Adrenal gland (tissue), 12 donors: ENCODE measurements around the gene FTSJ1. TPM values are rescaled to one million over a fixed set of nuclear protein-coding genes. Genes with fewer than 3 reads are reported as not detected.

Source experiments
- DNase-seq, 7 donors: peaks; one replicate each; pipeline ENCODE4 v3.0.0-alpha.2; 2019 to 2020
- H3K27ac ChIP-seq, 5 donors: fragments of 200-600 bp; sonication (generic) in 4 of 5; 1 replicate in 3 of 5; 2 replicates in 2 of 5; pipeline versions ENCODE4 v1.5.1 to v1.8.0; 2016 to 2020; ENCODE audit warnings: mild to moderate bottlenecking in 1 of 5
- H3K27me3 ChIP-seq: fragments of 200-600 bp; 2 replicates; pipeline ENCODE4 v1.8.0; 2021
- H3K36me3 ChIP-seq, 2 donors: fragments of 200-600 bp; replicated peaks in 1 of 2; 1 replicate in 1 of 2; 2 replicates in 1 of 2; pipeline versions ENCODE4 v1.5.1 to v1.8.0; 2018 to 2022
- H3K4me1 ChIP-seq, 2 donors: fragments of 200-600 bp; replicated peaks in 1 of 2; 1 replicate in 1 of 2; 2 replicates in 1 of 2; pipeline versions ENCODE4 v1.5.1 to v1.8.0; 2018 to 2021
- H3K4me3 ChIP-seq, 4 donors: fragments of 200-600 bp; sonication (generic) in 3 of 4; one replicate each; pipeline ENCODE4 v1.5.1; 2016 to 2018
- H3K9me3 ChIP-seq, 3 donors: fragments of 200-600 bp; sonication (generic) in 1 of 3; replicated peaks in 1 of 3; 1 replicate in 2 of 3; 2 replicates in 1 of 3; pipeline versions ENCODE4 v1.5.1 to v1.8.0; 2016 to 2021
- CTCF ChIP-seq, 6 experiments: fragments of 450-650 bp in 4 of 6; fragments of 200-600 bp in 2 of 6; sonication (generic) in 1 of 6; IDR thresholded peaks; 1 replicate in 5 of 6; 2 replicates in 1 of 6; pipeline versions ENCODE4 v1.5.1 to v1.8.0; 2016 to 2021; ENCODE audit warnings: antibody characterized with exemption in 6 of 6, mild to moderate bottlenecking in 2 of 6, moderate library complexity in 1 of 6
- POLR2A ChIP-seq, 2 donors: fragments of 450-650 bp; IDR thresholded peaks; one replicate each; pipeline ENCODE4 v1.6.1; 2017; ENCODE audit warnings: antibody characterized with exemption in 2 of 2, mild to moderate bottlenecking in 2 of 2, moderate library complexity in 1 of 2
- WGBS, 4 donors: extraction: QIAGEN DNeasy Blood & Tissue Kit in 2 of 4; methylation state at CpG; one replicate each; pipeline versions ENCODE4 v1.1.5 to v1.1.7; 2013 to 2017; 5-methylcytosine and 5-hydroxymethylcytosine counted together
- intact Hi-C, 2 donors: fragments of 100-400 bp; cut with DNase I; formaldehyde crosslinking; loops; one replicate each; pipeline versions ENCODE4 v1.14.1 to v1.15.0; 2022 to 2023
- polyA plus RNA-seq, 3 donors: library from polyadenylated mRNA; stranded (reverse); fragments of 200-250 nt in 2 of 3; fragments of 350-450 nt in 1 of 3; fragmentation: Illumina TruSeq in 1 of 3; extraction: RNeasy Lipid Tissue Mini Kit (QIAGEN cat#74804) in 1 of 3; gene quantifications; one replicate each; pipeline ENCODE4 v1.2.3, GENCODE V29; 2013 to 2014
- total RNA-seq, 9 donors: library from RNA; depleted of rRNA in 4 of 9; stranded (reverse); fragments of >200 nt in 4 of 9; fragments of 120-200 nt in 1 of 9; fragmentation: NEBNext Ultra II Directional in 1 of 9; extraction: Animal tissue kit (Norgen Biotek cat#: 25700) in 1 of 9; gene quantifications; one replicate each; pipeline versions ENCODE4 v1.1.0 to v1.2.4, GENCODE V29; 2013 to 2023
- donor health status: healthy with polysubstance abuse.
- donor health status: Bipolar disorder and iron deficiency.
- donor health status: DM: yes; HTN: yes; CAD: no.
- donor health status: DM: no; HTN: no; CAD: no.
- donor health status: DM: no; HTN: no; CAD: no.
- donor health status: DM: yes; HTN: yes; CAD: no.

FTSJ1 gene
- total and polyA plus RNA-seq, 12 donors, result 27.8 to 83.4 (median 42.6) TPM

- Histone ChIP-seq H3K4me3 (no peak overlapping the region), H3K27me3 (peaks cover 21% of the 10 kb centered on the region), H3K27ac (no peak overlapping the region), H3K4me1 (no peaks in the 10 kb centered on the region), H3K36me3 (no peaks in the 10 kb centered on the region), H3K9me3 (no peaks in the 10 kb centered on the region)
- intact Hi-C loops, result no loop called here
- no peak for DNase-seq
- no peak for TF ChIP-seq POLR2A (IDR thresholded peaks at IDR 0.05)
- TF ChIP-seq CTCF (IDR thresholded peaks at IDR 0.05), result no peak
Observed at GRCh38 chrX:48450076-48450475, 25.9 kb upstream of the FTSJ1 start.

GRCh38 chrX:48451708-48452107 is 24.3 kb upstream of the FTSJ1 start:
- WGBS, 4 donors, result 49 to 61% (median 58%) methylated on average over 4 of the region's 4 CpGs
- Histone ChIP-seq H3K27me3 (peaks cover 21% of the 10 kb centered on the region), H3K4me1 (no peaks in the 10 kb centered on the region), H3K36me3 (no peaks in the 10 kb centered on the region), H3K9me3 (no peaks in the 10 kb centered on the region), H3K27ac (no peak overlapping the region), H3K4me3 (no peak overlapping the region)
- TF ChIP-seq CTCF (IDR thresholded peaks at IDR 0.05) (no peak), POLR2A (IDR thresholded peaks at IDR 0.05) (no peak)
- DNase-seq, result no peak
- intact Hi-C loops, result no loop called here

- WGBS, 4 donors, result 76 to 96% (median 86%) methylated on average over 5 to 6 of the region's 6 CpGs
- Histone ChIP-seq H3K9me3 (no peaks in the 10 kb centered on the region), H3K4me1 (no peaks in the 10 kb centered on the region), H3K27me3 (peaks cover 4% of the 10 kb centered on the region), H3K4me3 (no peak overlapping the region), H3K36me3 (no peaks in the 10 kb centered on the region), H3K27ac (no peak overlapping the region)
- intact Hi-C loops, result no loop called here
- TF ChIP-seq POLR2A (IDR thresholded peaks at IDR 0.05) (no peak), CTCF (IDR thresholded peaks at IDR 0.05) (no peak)
- DNase-seq, result no peak
Observed at GRCh38 chrX:48456628-48457331, 19.2 kb upstream of the FTSJ1 start.

GRCh38 chrX:48458711-48459110 is 17.3 kb upstream of the FTSJ1 start:
- no peaks in the 10 kb centered on the region for H3K4me1 ChIP-seq
- H3K9me3 ChIP-seq, result no peaks in the 10 kb centered on the region
- 73 to 76% (median 75%) methylated on average over 2 to 6 of the region's 6 CpGs; no CpG with 5 or more reads in 1 of the 4 donors for WGBS, 4 donors
- intact Hi-C loops, result no loop called here
- no peak for DNase-seq
- H3K4me3 ChIP-seq, result no peak overlapping the region
- no peaks in the 10 kb centered on the region for H3K36me3 ChIP-seq
- H3K27ac ChIP-seq, result no peak overlapping the region
- H3K27me3 ChIP-seq, result no peaks in the 10 kb centered on the region
- no peak for TF ChIP-seq POLR2A (IDR thresholded peaks at IDR 0.05)
- no peak for TF ChIP-seq CTCF (IDR thresholded peaks at IDR 0.05)
